ENCODE data around the gene LILRB3.

GRCh38 chr19:54207983-54208783, 14.6 kb downstream of the LILRB3 start:
- TF ChIP-seq CTCF (IDR thresholded peaks at IDR 0.05; ENCODE audit: low read length) (no peak), EZH2 (IDR thresholded peaks at IDR 0.05; ENCODE audit: borderline replicate concordance, low read length) (no peak)
